B cell (primary cell): ENCODE measurements around the gene VCAM1.

Experiments used
- CTCF ChIP-seq: fragments of 200-600 bp; IDR thresholded peaks from one replicate; pipeline ENCODE4 v1.8.0; 2022; ENCODE audit warnings: antibody characterized with exemption, mild to moderate bottlenecking
- EZH2 ChIP-seq: IDR thresholded peaks from 2 replicates; pipeline ENCODE4 v1.6.1; 2012; ENCODE audit warnings: borderline replicate concordance, low read depth, mild to moderate bottlenecking, moderate library complexity, low read length; ENCODE audit not compliant: insufficient read depth, poor library complexity, severe bottlenecking

DNA sequence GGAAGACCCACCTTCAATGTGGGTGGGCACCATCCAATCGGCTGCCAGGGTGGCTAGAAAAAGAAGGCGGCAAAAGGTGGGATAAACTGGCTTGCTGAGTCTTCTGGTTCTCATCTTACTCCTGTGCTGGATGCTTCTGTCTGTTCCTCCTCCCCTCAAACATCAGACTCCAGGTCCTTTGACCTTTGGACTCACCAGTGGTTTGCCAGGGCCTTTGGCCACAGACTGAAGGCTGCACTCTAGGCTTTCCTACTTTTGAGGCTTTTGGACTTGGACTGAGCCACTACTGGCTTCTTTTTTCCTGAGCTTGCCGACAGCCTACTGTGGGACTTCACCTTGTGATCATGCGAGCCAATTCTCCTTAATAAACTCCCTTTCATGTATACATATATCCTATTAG lies 55.9 kb downstream of the VCAM1 start:
- no peak for TF ChIP-seq CTCF
- no peak for TF ChIP-seq EZH2
